H9 (cell line): Measurements from ENCODE around the gene JMJD7. TPM values are rescaled to one million over a fixed set of nuclear protein-coding genes. Genes with fewer than 3 reads are reported as not detected.

Experiments
- DNase-seq: peaks from one replicate; pipeline ENCODE4 v3.0.0-alpha.2; 2017
- H2AFZ ChIP-seq: one replicate; pipeline ENCODE4 v1.6.1; 2013; ENCODE audit warnings: mild to moderate bottlenecking, low read length, control low read depth, moderate library complexity
- H2AK5ac ChIP-seq: 2 replicates; pipeline ENCODE4 v1.6.1; 2013; ENCODE audit warnings: low read length, control low read depth, mixed read lengths; ENCODE audit not compliant: insufficient read length
- H2BK120ac ChIP-seq: one replicate; pipeline ENCODE4 v1.6.1; 2013; ENCODE audit warnings: low read depth, mild to moderate bottlenecking, low read length, control low read depth, inconsistent platforms; ENCODE audit not compliant: poor library complexity, severe bottlenecking
- H2BK12ac ChIP-seq: 2 replicates; pipeline ENCODE4 v1.6.1; 2013; ENCODE audit warnings: low read length, control low read depth, mixed read lengths, low read depth; ENCODE audit not compliant: insufficient read length
- H2BK15ac ChIP-seq: 2 replicates; pipeline ENCODE4 v1.6.1; 2013; ENCODE audit warnings: low read depth, low read length, control low read depth
- H2BK20ac ChIP-seq: one replicate; pipeline ENCODE4 v1.6.1; 2013; ENCODE audit warnings: low read depth, mild to moderate bottlenecking, low read length, control low read depth, inconsistent platforms; ENCODE audit not compliant: poor library complexity, severe bottlenecking
- H2BK5ac ChIP-seq: 2 replicates; pipeline ENCODE4 v1.6.1; 2013; ENCODE audit warnings: low read length, control low read depth, mixed read lengths; ENCODE audit not compliant: insufficient read length
- H3K14ac ChIP-seq: 2 replicates; pipeline ENCODE4 v1.6.1; 2013; ENCODE audit warnings: low read length, control low read depth; ENCODE audit not compliant: insufficient read depth
- H3K18ac ChIP-seq: 2 replicates; pipeline ENCODE4 v1.6.1; 2013; ENCODE audit warnings: low read depth, mild to moderate bottlenecking, mixed read lengths, low read length, control low read depth; ENCODE audit not compliant: insufficient read length
- H3K23ac ChIP-seq: 2 replicates; pipeline ENCODE4 v1.6.1; 2013; ENCODE audit warnings: low read length, control low read depth, mixed read lengths, low read depth; ENCODE audit not compliant: insufficient read length
- H3K23me2 ChIP-seq: 2 replicates; pipeline ENCODE4 v1.6.1; 2013; ENCODE audit warnings: low read depth, mild to moderate bottlenecking, mixed read lengths, low read length, control low read depth; ENCODE audit not compliant: insufficient read length, poor library complexity, severe bottlenecking
- H3K27ac ChIP-seq: 2 replicates; pipeline ENCODE4 v1.5.1; 2013; ENCODE audit warnings: low read length, control low read depth, mixed read lengths, low read depth; ENCODE audit not compliant: insufficient read length
- H3K27me3 ChIP-seq: 2 replicates; pipeline ENCODE4 v1.6.1; 2013; ENCODE audit warnings: low read length, control low read depth, inconsistent platforms; ENCODE audit not compliant: insufficient read depth
- H3K4ac ChIP-seq: 2 replicates; pipeline ENCODE4 v1.6.1; 2013; ENCODE audit warnings: low read depth, mild to moderate bottlenecking, control low read depth, inconsistent platforms, low read length, moderate library complexity
- H3K4me1 ChIP-seq: 2 replicates; pipeline ENCODE4 v1.6.1; 2013; ENCODE audit warnings: low read length, control low read depth, inconsistent platforms; ENCODE audit not compliant: insufficient read depth
- H3K4me2 ChIP-seq: 2 replicates; pipeline ENCODE4 v1.6.1; 2013; ENCODE audit warnings: low read length, control low read depth, mixed read lengths; ENCODE audit not compliant: insufficient read length, insufficient read depth
- H3K56ac ChIP-seq: 2 replicates; pipeline ENCODE4 v1.6.1; 2013; ENCODE audit warnings: low read depth, mild to moderate bottlenecking, mixed read lengths, low read length, control low read depth; ENCODE audit not compliant: insufficient read length
- H3K79me1 ChIP-seq: 2 replicates; pipeline ENCODE4 v1.6.1; 2013; ENCODE audit warnings: low read depth, mild to moderate bottlenecking, moderate library complexity, low read length, control low read depth, inconsistent platforms; ENCODE audit not compliant: insufficient read depth, poor library complexity, severe bottlenecking
- H3K79me2 ChIP-seq: 2 replicates; pipeline ENCODE4 v1.6.1; 2013; ENCODE audit warnings: low read length, control low read depth, inconsistent platforms; ENCODE audit not compliant: insufficient read depth
- H3K9ac ChIP-seq: 2 replicates; pipeline ENCODE4 v1.6.1; 2013; ENCODE audit warnings: low read length, control low read depth, mixed read lengths; ENCODE audit not compliant: insufficient read length; ENCODE audit errors: extremely low read depth
- H3K9me3 ChIP-seq: one replicate; pipeline ENCODE4 v1.6.1; 2013; ENCODE audit warnings: low read depth, low read length, inconsistent platforms; ENCODE audit not compliant: control insufficient read depth
- H3T11ph ChIP-seq: one replicate; pipeline ENCODE4 v1.6.1; 2013; ENCODE audit warnings: mild to moderate bottlenecking, low read length, control low read depth, inconsistent platforms
- H4K20me1 ChIP-seq: one replicate; pipeline ENCODE4 v1.6.1; 2013; ENCODE audit not compliant: control insufficient read depth, insufficient read length, insufficient read depth
- H4K5ac ChIP-seq: 2 replicates; pipeline ENCODE4 v1.6.1; 2013; ENCODE audit warnings: low read depth, mild to moderate bottlenecking, mixed read lengths, low read length, control low read depth; ENCODE audit not compliant: insufficient read length
- H4K8ac ChIP-seq: replicated peaks from 2 replicates; pipeline ENCODE4 v1.6.1; 2013; ENCODE audit warnings: low read length, control low read depth, mixed read lengths, low read depth; ENCODE audit not compliant: insufficient read length
- H4K91ac ChIP-seq: 2 replicates; pipeline ENCODE4 v1.6.1; 2013; ENCODE audit warnings: low read depth, mild to moderate bottlenecking, moderate library complexity, mixed read lengths, low read length, control low read depth; ENCODE audit not compliant: insufficient read length
- H3K27ac Mint-ChIP-seq, 3 experiments: 2 replicates in 2 of 3; 3 replicates in 1 of 3; pipeline ENCODE4 v1.8.0; 2020 to 2021; ENCODE audit warnings: mixed read lengths in 3 of 3, mild to moderate bottlenecking in 1 of 3, moderate library complexity in 1 of 3
- H3K27me3 Mint-ChIP-seq: 2 replicates; pipeline ENCODE4 v1.8.0; 2021; ENCODE audit warnings: low read depth, mild to moderate bottlenecking, moderate library complexity, mixed read lengths
- H3K36me3 Mint-ChIP-seq, 3 experiments: 2 replicates in 2 of 3; 3 replicates in 1 of 3; pipeline ENCODE4 v1.8.0; 2020 to 2021; ENCODE audit warnings: low read depth in 3 of 3, mixed read lengths in 3 of 3; ENCODE audit not compliant: insufficient read depth in 1 of 3
- H3K4me1 Mint-ChIP-seq, 2 experiments: 2 replicates each; pipeline ENCODE4 v1.8.0; 2020; ENCODE audit warnings: mixed read lengths in 2 of 2
- H3K4me3 Mint-ChIP-seq, 2 experiments: 2 replicates in 1 of 2; 3 replicates in 1 of 2; pipeline ENCODE4 v1.8.0; 2020 to 2021; ENCODE audit warnings: mild to moderate bottlenecking in 2 of 2, mixed read lengths in 2 of 2, moderate library complexity in 1 of 2
- H3K9me3 Mint-ChIP-seq, 2 experiments: 2 replicates in 1 of 2; 3 replicates in 1 of 2; pipeline ENCODE4 v1.8.0; 2020; ENCODE audit warnings: mild to moderate bottlenecking in 2 of 2, mixed read lengths in 2 of 2, moderate library complexity in 1 of 2
- CTCF ChIP-seq: fragments of 200-600 bp; sonication (generic); conservative IDR thresholded peaks from 3 replicates; pipeline ENCODE4 v1.8.0; 2021; ENCODE audit warnings: antibody characterized with exemption, mild to moderate bottlenecking
- WGBS: extraction: QIAGEN DNeasy Blood & Tissue Kit; methylation state at CpG from one replicate; pipeline ENCODE4 v1.1.7; 2013; ENCODE audit warnings: missing lambda C conversion rate, low lambda C conversion rate, mixed read lengths; ENCODE audit not compliant: insufficient read length; ENCODE audit errors: extremely low coverage; 5-methylcytosine and 5-hydroxymethylcytosine counted together
- total RNA-seq: library from RNA; stranded (reverse); gene quantifications from 2 replicates; pipeline ENCODE4 v1.2.1, GENCODE V29; 2021

Gene JMJD7
- total RNA-seq, 1 experiment from 2014 or later, result 13.3 TPM

DNA sequence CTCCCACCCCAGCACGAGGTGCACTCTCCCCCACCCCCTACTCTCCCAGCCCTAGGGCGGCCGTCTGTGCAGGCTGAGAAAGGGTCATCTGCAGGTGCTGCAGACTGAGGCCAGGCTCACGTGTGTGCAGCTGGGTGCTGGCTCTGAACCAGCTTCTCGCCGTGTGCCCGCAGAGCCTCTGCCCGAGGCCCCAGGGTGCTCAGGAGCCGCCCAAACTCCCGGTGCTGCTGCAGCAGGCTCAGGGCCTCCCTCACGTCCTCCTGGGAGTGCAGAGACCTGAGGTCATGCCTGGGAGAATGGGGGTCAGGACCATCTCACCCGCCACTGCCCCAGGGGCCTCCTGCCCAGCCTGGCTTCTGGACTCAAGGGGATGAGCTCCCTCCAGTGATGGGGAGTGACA, 48.8 kb downstream of the JMJD7 start:
- Histone ChIP-seq H2AFZ (no peak overlapping the region), H3K23me2 (no peaks in the 10 kb centered on the region), H2BK20ac (no peak overlapping the region), H3K4ac (no peak overlapping the region), H2BK120ac (no peak overlapping the region), H3K27ac (no peak overlapping the region), H3K4me2 (no peak overlapping the region), H2BK15ac (no peak overlapping the region), H4K8ac (no peak overlapping the region), H3K27me3 (peaks cover 6% of the 10 kb centered on the region; the same call in 1 of the 2 replicates), H2AK5ac (no peak overlapping the region), H2BK5ac (no peak overlapping the region), H4K91ac (no peak overlapping the region), H3T11ph (no peak overlapping the region), H3K79me2 (no peaks in the 10 kb centered on the region), H3K14ac (no peak overlapping the region), H3K23ac (no peak overlapping the region), H3K9me3 (no peaks in the 10 kb centered on the region), H3K79me1 (no peaks in the 10 kb centered on the region), H3K4me1 (no peaks in the 10 kb centered on the region), H4K20me1 (no peaks in the 10 kb centered on the region), H3K9ac (no peak overlapping the region), H3K18ac (no peak overlapping the region), H4K5ac (no peak overlapping the region), H2BK12ac (no peak overlapping the region), H3K56ac (no peak overlapping the region)
- Mint-ChIP-seq H3K4me1 (peaks cover 0 to 6% of the 10 kb centered on the region in 2 experiments; a peak in 2 of 4 replicates), H3K36me3 (peaks cover 0 to 1% (median 0%) of the 10 kb centered on the region in 3 experiments; a peak in 1 of 7 replicates), H3K27ac (no peak overlapping the region), H3K9me3 (no peaks in the 10 kb centered on the region; a peak in 2 of 5 replicates), H3K27me3 (peaks cover 24% of the 10 kb centered on the region), H3K4me3 (no peak overlapping the region)
- no peak for TF ChIP-seq CTCF
- DNase-seq, result no peak
- WGBS, result no CpG with 5 or more reads among the region's 12 CpGs
